Nephron progenitor cell (in vitro differentiated cells): ENCODE measurements around the gene IGFL2.

ENCODE experiments used
- DNase-seq: peaks from one replicate; pipeline ENCODE4 v3.0.0; 2021
- H3K27ac Mint-ChIP-seq: 2 replicates; pipeline ENCODE4 v1.8.0; 2021; ENCODE audit warnings: mild to moderate bottlenecking, moderate library complexity, mixed read lengths
- H3K27me3 Mint-ChIP-seq: 2 replicates; pipeline ENCODE4 v1.8.0; 2021; ENCODE audit warnings: mild to moderate bottlenecking, low read depth, mixed read lengths; ENCODE audit not compliant: poor library complexity
- H3K36me3 Mint-ChIP-seq: 2 replicates; pipeline ENCODE4 v1.8.0; 2021; ENCODE audit warnings: low read depth, mixed read lengths
- H3K4me1 Mint-ChIP-seq: 2 replicates; pipeline ENCODE4 v1.8.0; 2021; ENCODE audit warnings: mixed read lengths
- H3K4me3 Mint-ChIP-seq: 2 replicates; pipeline ENCODE4 v1.8.0; 2021; ENCODE audit warnings: mild to moderate bottlenecking, moderate library complexity, mixed read lengths
- H3K9me3 Mint-ChIP-seq: 2 replicates; pipeline ENCODE4 v1.8.0; 2021; ENCODE audit warnings: mild to moderate bottlenecking, moderate library complexity, mixed read lengths
- CTCF ChIP-seq: fragments of 200-600 bp; sonication (generic); IDR thresholded peaks from 2 replicates; pipeline ENCODE4 v1.5.0; 2021; ENCODE audit warnings: antibody characterized with exemption

IGFL2 gene

GRCh38 chr19:46111376-46111775 lies 36.7 kb upstream of the IGFL2 start:
- DNase-seq, result no peak
- Mint-ChIP-seq H3K27me3 (peaks cover 16% of the 10 kb centered on the region), H3K36me3 (no peaks in the 10 kb centered on the region), H3K9me3 (no peaks in the 10 kb centered on the region), H3K4me3 (no peak overlapping the region), H3K4me1 (peaks cover 10% of the 10 kb centered on the region), H3K27ac (no peak overlapping the region)
- no peak for TF ChIP-seq CTCF

GRCh38 chr19:46112527-46112926 lies 35.5 kb upstream of the IGFL2 start:
- H3K4me3 Mint-ChIP-seq, result no peak overlapping the region
- H3K36me3 Mint-ChIP-seq, result no peaks in the 10 kb centered on the region
- H3K27me3 Mint-ChIP-seq, result peaks cover 18% of the 10 kb centered on the region
- H3K4me1 Mint-ChIP-seq, result peaks cover 10% of the 10 kb centered on the region
- H3K9me3 Mint-ChIP-seq, result no peaks in the 10 kb centered on the region
- H3K27ac Mint-ChIP-seq, result no peak overlapping the region
- DNase-seq, result no peak
- no peak for TF ChIP-seq CTCF

DNA sequence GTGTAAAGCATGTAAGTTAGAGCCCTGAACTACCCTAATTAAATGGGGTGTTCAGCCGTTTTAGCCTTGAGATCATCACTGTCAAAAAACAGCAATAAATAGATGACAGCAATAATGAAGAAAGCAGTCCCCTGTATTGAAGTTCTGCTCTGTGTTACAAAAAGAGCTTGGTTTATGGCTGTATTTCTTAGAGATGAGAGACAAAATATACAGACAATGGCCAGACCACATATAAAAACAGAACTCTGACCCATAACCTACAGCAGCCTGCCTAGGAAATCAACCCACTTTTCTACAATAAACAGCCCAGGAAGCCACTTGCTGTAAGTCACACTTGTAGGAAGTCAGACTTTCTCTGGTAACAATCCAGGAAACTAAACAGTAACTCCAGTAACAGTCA lies 34.3 kb upstream of the IGFL2 start:
- H3K36me3 Mint-ChIP-seq, result no peaks in the 10 kb centered on the region
- no peak overlapping the region for H3K27ac Mint-ChIP-seq
- TF ChIP-seq CTCF, result no peak
- peaks cover 20% of the 10 kb centered on the region for H3K27me3 Mint-ChIP-seq
- H3K4me3 Mint-ChIP-seq, result no peak overlapping the region
- H3K9me3 Mint-ChIP-seq, result no peaks in the 10 kb centered on the region
- peaks cover 10% of the 10 kb centered on the region for H3K4me1 Mint-ChIP-seq
- DNase-seq, result no peak

DNA sequence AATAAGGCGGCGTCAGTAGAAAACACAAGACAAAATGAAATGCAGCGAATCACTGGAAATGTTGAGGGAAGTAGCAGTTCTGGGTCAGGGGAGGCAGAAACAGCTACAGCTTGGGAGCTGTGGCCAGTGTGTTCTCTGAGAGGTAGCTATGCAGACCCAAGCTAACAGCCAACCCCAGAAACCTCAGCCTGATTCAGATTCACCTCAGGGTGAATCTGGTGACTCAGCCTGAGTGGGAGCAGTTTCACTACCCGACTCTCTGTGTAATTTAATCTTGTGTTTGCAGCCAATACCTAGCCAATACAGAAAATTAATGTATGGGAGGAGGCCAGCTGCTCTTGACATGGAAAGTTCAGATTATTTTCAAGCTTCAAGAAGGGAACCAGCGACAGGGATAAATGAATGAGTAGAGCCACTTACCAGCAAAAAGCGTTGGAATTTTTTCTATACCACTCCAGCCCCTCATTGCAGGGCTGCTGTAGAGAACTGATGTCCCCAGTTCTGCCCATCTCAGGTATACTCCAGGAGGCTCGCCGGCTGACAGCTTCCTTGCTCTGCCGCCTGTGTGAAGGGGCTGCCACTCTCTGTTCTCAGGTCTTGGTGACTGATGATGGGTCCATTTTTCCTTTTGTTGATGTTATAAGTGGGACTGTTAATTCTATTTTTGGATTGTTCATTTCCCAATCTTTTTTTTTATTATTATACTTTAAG lies 32.5 kb upstream of the IGFL2 start:
- H3K9me3 Mint-ChIP-seq, result peaks cover 8% of the 10 kb centered on the region
- H3K27me3 Mint-ChIP-seq, result peaks cover 20% of the 10 kb centered on the region
- H3K27ac Mint-ChIP-seq, result no peak overlapping the region
- no peak overlapping the region for H3K4me3 Mint-ChIP-seq
- peaks cover 4% of the 10 kb centered on the region for H3K36me3 Mint-ChIP-seq
- H3K4me1 Mint-ChIP-seq, result peaks cover 10% of the 10 kb centered on the region
- no peak for DNase-seq
- no peak for TF ChIP-seq CTCF

GRCh38 chr19:46116121-46116520 lies 31.9 kb upstream of the IGFL2 start:
- H3K4me1 Mint-ChIP-seq, result peaks cover 10% of the 10 kb centered on the region
- TF ChIP-seq CTCF, result no peak
- H3K36me3 Mint-ChIP-seq, result peaks cover 4% of the 10 kb centered on the region
- H3K27me3 Mint-ChIP-seq, result peaks cover 20% of the 10 kb centered on the region
- H3K9me3 Mint-ChIP-seq, result peaks cover 8% of the 10 kb centered on the region
- DNase-seq, result no peak
- H3K4me3 Mint-ChIP-seq, result no peak overlapping the region
- no peak overlapping the region for H3K27ac Mint-ChIP-seq

GRCh38 chr19:46118136-46118535 lies 29.9 kb upstream of the IGFL2 start:
- Mint-ChIP-seq H3K4me1 (peaks cover 16% of the 10 kb centered on the region), H3K27me3 (peaks cover 14% of the 10 kb centered on the region), H3K27ac (no peak overlapping the region), H3K36me3 (peaks cover 4% of the 10 kb centered on the region), H3K4me3 (no peak overlapping the region), H3K9me3 (peaks cover 8% of the 10 kb centered on the region)
- TF ChIP-seq CTCF, result no peak
- DNase-seq, result no peak
